Measurements from ENCODE around the gene RBM45.

RBM45 gene

GRCh38 chr2:178136321-178137025 lies 24.2 kb downstream of the RBM45 start:
- Histone ChIP-seq H3K27ac (ENCODE audit: low read depth, low read length) (no peak overlapping the region), H3K27me3 (ENCODE audit: control insufficient read depth, low read length) (no peaks in the 10 kb centered on the region), H3F3A (ENCODE audit: control insufficient read depth, insufficient read depth) (no peaks in the 10 kb centered on the region), H4K20me1 (ENCODE audit: control insufficient read depth, insufficient read depth, low read depth, low read length) (no peaks in the 10 kb centered on the region), H3K4me3 (ENCODE audit: low read length) (no peak overlapping the region), H3K4me2 (ENCODE audit: low read length) (no peak overlapping the region), H3K79me2 (ENCODE audit: control insufficient read depth, low read length) (no peaks in the 10 kb centered on the region), H3K9me2 (replicated peaks; ENCODE audit: control insufficient read depth, low read length) (no peaks in the 10 kb centered on the region), H3K9me3 (ENCODE audit: control insufficient read depth, insufficient read depth, low read length) (no peaks in the 10 kb centered on the region), H3K36me3 (ENCODE audit: control insufficient read depth, low read length) (no peaks in the 10 kb centered on the region), H3K4me1 (ENCODE audit: control insufficient read depth, low read length) (no peaks in the 10 kb centered on the region)
- no peak for TF ChIP-seq EZH2phosphoT487 (IDR thresholded peaks at IDR 0.05; ENCODE audit: borderline replicate concordance, low read length)
- TF ChIP-seq CTCF (IDR thresholded peaks at IDR 0.05; ENCODE audit: low read depth, low read length, poor library complexity, severe bottlenecking), result no peak

- Histone ChIP-seq H3K9me2 (replicated peaks; ENCODE audit: control insufficient read depth, low read length) (no peaks in the 10 kb centered on the region), H3K79me2 (ENCODE audit: control insufficient read depth, low read length) (no peaks in the 10 kb centered on the region), H3K4me2 (ENCODE audit: low read length) (no peak overlapping the region), H3K27me3 (ENCODE audit: control insufficient read depth, low read length) (peaks cover 3% of the 10 kb centered on the region; the same call in 1 of the 2 replicates), H3K36me3 (ENCODE audit: control insufficient read depth, low read length) (no peaks in the 10 kb centered on the region), H4K20me1 (ENCODE audit: control insufficient read depth, insufficient read depth, low read depth, low read length) (no peaks in the 10 kb centered on the region), H3K9me3 (ENCODE audit: control insufficient read depth, insufficient read depth, low read length) (no peaks in the 10 kb centered on the region), H3K4me3 (ENCODE audit: low read length) (no peak overlapping the region), H3K27ac (ENCODE audit: low read depth, low read length) (no peak overlapping the region), H3K4me1 (ENCODE audit: control insufficient read depth, low read length) (no peaks in the 10 kb centered on the region), H3F3A (ENCODE audit: control insufficient read depth, insufficient read depth) (no peaks in the 10 kb centered on the region)
- TF ChIP-seq CTCF (IDR thresholded peaks at IDR 0.05; ENCODE audit: low read depth, low read length, poor library complexity, severe bottlenecking), result no peak
- no peak for TF ChIP-seq EZH2phosphoT487 (IDR thresholded peaks at IDR 0.05; ENCODE audit: borderline replicate concordance, low read length)
These were observed 30.2 kb downstream of the RBM45 start for GRCh38 chr2:178142274-178143065.

- peaks cover 3% of the 10 kb centered on the region; the same call in 1 of the 2 replicates for H3K27me3 ChIP-seq (ENCODE audit: control insufficient read depth, low read length)
- no peaks in the 10 kb centered on the region for H3K79me2 ChIP-seq (ENCODE audit: control insufficient read depth, low read length)
- no peaks in the 10 kb centered on the region for H3K4me1 ChIP-seq (ENCODE audit: control insufficient read depth, low read length)
- no peaks in the 10 kb centered on the region for H4K20me1 ChIP-seq (ENCODE audit: control insufficient read depth, insufficient read depth, low read depth, low read length)
- H3K27ac ChIP-seq (ENCODE audit: low read depth, low read length), result no peak overlapping the region
- H3K4me2 ChIP-seq (ENCODE audit: low read length), result no peak overlapping the region
- H3K4me3 ChIP-seq (ENCODE audit: low read length), result no peak overlapping the region
- H3F3A ChIP-seq (ENCODE audit: control insufficient read depth, insufficient read depth), result no peaks in the 10 kb centered on the region
- H3K9me3 ChIP-seq (ENCODE audit: control insufficient read depth, insufficient read depth, low read length), result no peaks in the 10 kb centered on the region
- no peaks in the 10 kb centered on the region for H3K36me3 ChIP-seq (ENCODE audit: control insufficient read depth, low read length)
- no peaks in the 10 kb centered on the region for H3K9me2 ChIP-seq (replicated peaks; ENCODE audit: control insufficient read depth, low read length)
- no peak for TF ChIP-seq EZH2phosphoT487 (IDR thresholded peaks at IDR 0.05; ENCODE audit: borderline replicate concordance, low read length)
- TF ChIP-seq CTCF (IDR thresholded peaks at IDR 0.05; ENCODE audit: low read depth, low read length, poor library complexity, severe bottlenecking), result no peak
These were observed 31.2 kb downstream of the RBM45 start for GRCh38 chr2:178143481-178143880.

Measured in DOHH2 (cell line).